Panc1 (cell line): ENCODE results near the gene SPHK2.

ENCODE experiments used
- POLR2AphosphoS5 ChIP-seq: IDR thresholded peaks from 2 replicates; pipeline ENCODE4 v1.6.1; 2012; ENCODE audit warnings: mild to moderate bottlenecking, low read depth, low read length, moderate library complexity
- SIN3A ChIP-seq: IDR thresholded peaks from 2 replicates; pipeline ENCODE4 v1.6.1; 2012; ENCODE audit warnings: low read depth, mild to moderate bottlenecking, low read length, moderate library complexity, borderline replicate concordance; ENCODE audit not compliant: insufficient read depth
- TCF7L2 ChIP-seq: IDR thresholded peaks from 2 replicates; pipeline ENCODE4 v1.6.1; 2011; ENCODE audit warnings: mild to moderate bottlenecking, low read depth, low read length, inconsistent platforms
- TF ChIP-seq, protein P1 (sequence below): fragments of 450-650 bp; IDR thresholded peaks from 2 replicates; pipeline ENCODE4 v1.5.1; 2017; ENCODE audit warnings: mild to moderate bottlenecking
- TF ChIP-seq, protein P2 (sequence below), 2 experiments: IDR thresholded peaks; 2 replicates each; pipeline ENCODE4 v1.6.1; 2011 to 2012; ENCODE audit warnings: low read depth in 2 of 2, control low read depth in 1 of 2, low read length in 1 of 2, mild to moderate bottlenecking in 1 of 2, moderate library complexity in 1 of 2; ENCODE audit not compliant: insufficient read depth in 1 of 2

DNA sequence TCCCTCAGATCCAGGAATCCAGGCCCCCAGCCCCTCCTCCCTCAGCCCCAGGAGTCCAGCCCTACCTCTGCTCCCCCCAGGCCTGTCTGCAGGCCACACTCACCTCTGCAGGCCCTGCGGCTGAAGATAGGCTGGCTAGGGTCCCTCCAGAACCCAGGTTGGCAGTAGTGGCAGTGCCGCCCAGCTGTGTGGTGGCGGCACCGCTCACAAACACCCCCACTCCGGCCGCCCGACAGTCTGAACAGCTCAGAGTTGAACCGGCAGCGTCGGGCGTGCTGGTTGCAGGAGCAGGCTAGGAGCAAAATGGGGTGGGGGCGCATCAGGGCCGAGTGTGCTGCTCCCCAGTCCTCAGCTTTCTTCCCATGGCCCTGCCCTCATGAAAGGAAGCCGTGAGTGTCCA, 45.2 kb downstream of the SPHK2 start:
- TF ChIP-seq, protein P1, sequence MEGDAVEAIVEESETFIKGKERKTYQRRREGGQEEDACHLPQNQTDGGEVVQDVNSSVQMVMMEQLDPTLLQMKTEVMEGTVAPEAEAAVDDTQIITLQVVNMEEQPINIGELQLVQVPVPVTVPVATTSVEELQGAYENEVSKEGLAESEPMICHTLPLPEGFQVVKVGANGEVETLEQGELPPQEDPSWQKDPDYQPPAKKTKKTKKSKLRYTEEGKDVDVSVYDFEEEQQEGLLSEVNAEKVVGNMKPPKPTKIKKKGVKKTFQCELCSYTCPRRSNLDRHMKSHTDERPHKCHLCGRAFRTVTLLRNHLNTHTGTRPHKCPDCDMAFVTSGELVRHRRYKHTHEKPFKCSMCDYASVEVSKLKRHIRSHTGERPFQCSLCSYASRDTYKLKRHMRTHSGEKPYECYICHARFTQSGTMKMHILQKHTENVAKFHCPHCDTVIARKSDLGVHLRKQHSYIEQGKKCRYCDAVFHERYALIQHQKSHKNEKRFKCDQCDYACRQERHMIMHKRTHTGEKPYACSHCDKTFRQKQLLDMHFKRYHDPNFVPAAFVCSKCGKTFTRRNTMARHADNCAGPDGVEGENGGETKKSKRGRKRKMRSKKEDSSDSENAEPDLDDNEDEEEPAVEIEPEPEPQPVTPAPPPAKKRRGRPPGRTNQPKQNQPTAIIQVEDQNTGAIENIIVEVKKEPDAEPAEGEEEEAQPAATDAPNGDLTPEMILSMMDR = no peak
- TF ChIP-seq TCF7L2 (no peak), SIN3A (no peak), POLR2AphosphoS5 (no peak)
- TF ChIP-seq, protein P2, sequence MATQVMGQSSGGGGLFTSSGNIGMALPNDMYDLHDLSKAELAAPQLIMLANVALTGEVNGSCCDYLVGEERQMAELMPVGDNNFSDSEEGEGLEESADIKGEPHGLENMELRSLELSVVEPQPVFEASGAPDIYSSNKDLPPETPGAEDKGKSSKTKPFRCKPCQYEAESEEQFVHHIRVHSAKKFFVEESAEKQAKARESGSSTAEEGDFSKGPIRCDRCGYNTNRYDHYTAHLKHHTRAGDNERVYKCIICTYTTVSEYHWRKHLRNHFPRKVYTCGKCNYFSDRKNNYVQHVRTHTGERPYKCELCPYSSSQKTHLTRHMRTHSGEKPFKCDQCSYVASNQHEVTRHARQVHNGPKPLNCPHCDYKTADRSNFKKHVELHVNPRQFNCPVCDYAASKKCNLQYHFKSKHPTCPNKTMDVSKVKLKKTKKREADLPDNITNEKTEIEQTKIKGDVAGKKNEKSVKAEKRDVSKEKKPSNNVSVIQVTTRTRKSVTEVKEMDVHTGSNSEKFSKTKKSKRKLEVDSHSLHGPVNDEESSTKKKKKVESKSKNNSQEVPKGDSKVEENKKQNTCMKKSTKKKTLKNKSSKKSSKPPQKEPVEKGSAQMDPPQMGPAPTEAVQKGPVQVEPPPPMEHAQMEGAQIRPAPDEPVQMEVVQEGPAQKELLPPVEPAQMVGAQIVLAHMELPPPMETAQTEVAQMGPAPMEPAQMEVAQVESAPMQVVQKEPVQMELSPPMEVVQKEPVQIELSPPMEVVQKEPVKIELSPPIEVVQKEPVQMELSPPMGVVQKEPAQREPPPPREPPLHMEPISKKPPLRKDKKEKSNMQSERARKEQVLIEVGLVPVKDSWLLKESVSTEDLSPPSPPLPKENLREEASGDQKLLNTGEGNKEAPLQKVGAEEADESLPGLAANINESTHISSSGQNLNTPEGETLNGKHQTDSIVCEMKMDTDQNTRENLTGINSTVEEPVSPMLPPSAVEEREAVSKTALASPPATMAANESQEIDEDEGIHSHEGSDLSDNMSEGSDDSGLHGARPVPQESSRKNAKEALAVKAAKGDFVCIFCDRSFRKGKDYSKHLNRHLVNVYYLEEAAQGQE (IDR thresholded peaks at IDR 0.05; ENCODE audit: insufficient read depth in 1 of 2, low read depth in 2 of 2, low read length in 1 of 2) = no peak
